GM12892 (cell line): ENCODE data around the gene SHLD1.

Experiments used
- POLR2A ChIP-seq: IDR thresholded peaks from 2 replicates; pipeline ENCODE4 v1.6.1; 2011; ENCODE audit warnings: low read depth, low read length, control low read depth
- POLR2AphosphoS5 ChIP-seq: IDR thresholded peaks from 2 replicates; pipeline ENCODE4 v1.6.1; 2011; ENCODE audit warnings: low read depth, low read length, control low read depth
- TAF1 ChIP-seq: IDR thresholded peaks from 2 replicates; pipeline ENCODE4 v1.6.1; 2011; ENCODE audit warnings: low read depth, mild to moderate bottlenecking, control low read depth, low read length, borderline replicate concordance

GRCh38 chr20:5770231-5770986 is 20.2 kb downstream of the SHLD1 start:
- no peak for TF ChIP-seq POLR2A
- no peak for TF ChIP-seq TAF1
- TF ChIP-seq POLR2AphosphoS5: no peak
